ENCODE data around the gene FMN1. TPM values are rescaled to one million over a fixed set of nuclear protein-coding genes. Genes with fewer than 3 reads are reported as not detected.

The FMN1 gene
- total and polyA plus RNA-seq, 10 of the 15 experiments (the other 5 are each of a cell fraction or from before 2014, with no cell fraction given) = 0.05 to 0.16 (median 0.08) TPM; not detected in 4

DNA sequence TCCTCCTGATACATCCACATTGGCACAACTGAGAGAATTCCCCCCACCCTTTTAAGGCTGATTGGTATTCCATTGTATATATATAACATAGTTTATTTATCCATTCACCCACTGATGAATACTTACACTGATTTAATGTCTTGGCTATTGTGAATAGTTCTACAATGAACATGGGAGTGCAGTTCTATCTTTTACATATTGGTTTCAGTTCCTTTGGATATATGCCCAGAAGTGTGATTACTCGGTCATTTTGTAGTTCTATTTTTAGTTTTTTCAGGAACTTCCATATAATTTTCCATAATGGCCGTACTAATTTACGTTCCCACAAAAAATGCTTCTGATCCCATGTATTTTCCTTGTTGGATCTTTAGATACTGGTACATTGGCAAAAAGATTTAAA lies 135.3 kb downstream of the FMN1 start:
- SMC1A ChIA-PET (ENCODE audit: uncharacterized antibody, unreplicated experiment) = no interaction called here
- no peak overlapping the region for H3K9ac ChIP-seq (ENCODE audit: control insufficient read depth, insufficient read depth, low read length)
- no peak for FAIRE-seq
- no peaks in the 10 kb centered on the region for H4K20me1 ChIP-seq (ENCODE audit: control insufficient read depth, insufficient read depth)
- BruUV-seq (replicated peaks) = no TSS peak
- RAD21 ChIA-PET (ENCODE audit: unreplicated experiment) = no interaction called here
- CTCF ChIA-PET = no interaction called here
- H3K79me2 ChIP-seq (ENCODE audit: control insufficient read depth, insufficient read depth, low read length) = no peaks in the 10 kb centered on the region
- DNase-seq (ENCODE audit: low read depth, low spot score) = no peak
- H3K4me3 ChIP-seq = no peak overlapping the region
- 0% methylated on average over 3 of the region's 3 CpGs for WGBS (ENCODE audit: insufficient coverage, insufficient replicate concordance, low lambda C conversion rate, missing lambda C conversion rate)
- TF ChIP-seq WRNIP1 (IDR thresholded peaks at IDR 0.05; ENCODE audit: borderline replicate concordance, low read depth, low read length) (no peak), CREB1 (IDR thresholded peaks at IDR 0.05; ENCODE audit: low read depth) (no peak)
- H3K36me3 ChIP-seq (ENCODE audit: control insufficient read depth in 2 of 2, insufficient read depth in 2 of 2, low read length in 1 of 2) = no peaks in the 10 kb centered on the region
- H3K27me3 ChIP-seq (replicated peaks in 1 of 2; ENCODE audit: control insufficient read depth in 2 of 2, insufficient read depth in 2 of 2, low read length in 1 of 2) = peaks cover 1 to 3% of the 10 kb centered on the region in 2 experiments; a peak in 2 of 4 replicates
- H3K27ac ChIP-seq (ENCODE audit: control insufficient read depth, insufficient read depth) = no peak overlapping the region
- POLR2A ChIA-PET = no interaction called here
- H3K9me3 ChIP-seq (replicated peaks; ENCODE audit: control insufficient read depth, insufficient read depth, low read length) = no peaks in the 10 kb centered on the region
- H2AFZ ChIP-seq (ENCODE audit: control insufficient read depth, low read depth, low read length) = no peak overlapping the region
- in situ Hi-C loops (cut with MboI) (no loop called here), intact Hi-C loops (cut with micrococcal nuclease; ENCODE audit: unreplicated experiment) (no loop called here)
- no peaks in the 10 kb centered on the region for H3K4me1 ChIP-seq (ENCODE audit: control insufficient read depth, insufficient read depth, low read length)
- ATAC-seq = no peak
- H3K4me2 ChIP-seq (ENCODE audit: control insufficient read depth, insufficient read depth) = no peak overlapping the region

DNA sequence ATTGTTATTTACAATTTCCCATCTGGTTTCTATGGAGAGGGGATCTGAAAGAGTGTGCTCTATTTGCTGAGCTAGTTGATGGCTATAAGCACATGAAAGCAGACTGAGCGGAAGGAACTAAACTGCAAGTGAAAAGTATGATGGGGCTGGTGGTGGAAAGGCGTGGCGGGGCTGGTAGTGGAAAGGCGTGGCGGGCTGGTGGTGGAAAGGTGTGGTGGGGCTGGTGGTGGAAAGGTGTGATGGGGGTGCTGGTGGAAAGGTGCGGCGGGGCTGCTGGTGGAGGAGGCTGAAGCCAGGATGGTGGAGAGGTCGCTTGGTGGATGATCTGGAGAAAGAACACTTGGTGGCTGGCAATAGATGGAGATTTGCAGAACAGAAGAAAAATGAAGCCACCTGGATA lies 136.7 kb downstream of the FMN1 start:
- Histone ChIP-seq H3K9ac (ENCODE audit: control insufficient read depth, insufficient read depth, low read length) (no peak overlapping the region), H3K27ac (ENCODE audit: control insufficient read depth, insufficient read depth) (no peak overlapping the region), H3K27me3 (replicated peaks in 1 of 2; ENCODE audit: control insufficient read depth in 2 of 2, insufficient read depth in 2 of 2, low read length in 1 of 2) (no peaks in the 10 kb centered on the region; a peak in 2 of 4 replicates), H3K79me2 (ENCODE audit: control insufficient read depth, insufficient read depth, low read length) (no peaks in the 10 kb centered on the region), H3K4me3 (no peak overlapping the region), H3K36me3 (ENCODE audit: control insufficient read depth in 2 of 2, insufficient read depth in 2 of 2, low read length in 1 of 2) (no peaks in the 10 kb centered on the region), H4K20me1 (ENCODE audit: control insufficient read depth, insufficient read depth) (no peaks in the 10 kb centered on the region), H3K4me1 (ENCODE audit: control insufficient read depth, insufficient read depth, low read length) (no peaks in the 10 kb centered on the region), H3K4me2 (ENCODE audit: control insufficient read depth, insufficient read depth) (no peak overlapping the region), H2AFZ (ENCODE audit: control insufficient read depth, low read depth, low read length) (no peak overlapping the region), H3K9me3 (replicated peaks; ENCODE audit: control insufficient read depth, insufficient read depth, low read length) (no peaks in the 10 kb centered on the region)
- DNase-seq (ENCODE audit: low read depth, low spot score) (no peak), FAIRE-seq (no peak), ATAC-seq (no peak)
- TF ChIP-seq CEBPB (IDR thresholded peaks at IDR 0.05; ENCODE audit: borderline replicate concordance in 1 of 2, low read depth in 2 of 2, low read length in 2 of 2) (no peak), CBX5 (IDR thresholded peaks at IDR 0.05; ENCODE audit: low read depth) (no peak), SMAD1 (IDR thresholded peaks at IDR 0.05; ENCODE audit: low read depth, partially characterized antibody) (no peak), CREB1 (IDR thresholded peaks at IDR 0.05; ENCODE audit: low read depth) (no peak), NR2C1 (IDR thresholded peaks at IDR 0.05) (no peak), CHD1 (IDR thresholded peaks at IDR 0.05; ENCODE audit: low read depth, low read length) (no peak), FOXM1 (IDR thresholded peaks at IDR 0.05; ENCODE audit: low read depth, low read length) (no peak), NR2C2 (IDR thresholded peaks at IDR 0.05; ENCODE audit: borderline replicate concordance, control insufficient read depth, insufficient read length, low read depth) (no peak), FOXK2 (IDR thresholded peaks at IDR 0.05) (no peak), SUZ12 (IDR thresholded peaks at IDR 0.05; ENCODE audit: unreplicated experiment) (no peak)
- TF ChIP-seq, protein P1, sequence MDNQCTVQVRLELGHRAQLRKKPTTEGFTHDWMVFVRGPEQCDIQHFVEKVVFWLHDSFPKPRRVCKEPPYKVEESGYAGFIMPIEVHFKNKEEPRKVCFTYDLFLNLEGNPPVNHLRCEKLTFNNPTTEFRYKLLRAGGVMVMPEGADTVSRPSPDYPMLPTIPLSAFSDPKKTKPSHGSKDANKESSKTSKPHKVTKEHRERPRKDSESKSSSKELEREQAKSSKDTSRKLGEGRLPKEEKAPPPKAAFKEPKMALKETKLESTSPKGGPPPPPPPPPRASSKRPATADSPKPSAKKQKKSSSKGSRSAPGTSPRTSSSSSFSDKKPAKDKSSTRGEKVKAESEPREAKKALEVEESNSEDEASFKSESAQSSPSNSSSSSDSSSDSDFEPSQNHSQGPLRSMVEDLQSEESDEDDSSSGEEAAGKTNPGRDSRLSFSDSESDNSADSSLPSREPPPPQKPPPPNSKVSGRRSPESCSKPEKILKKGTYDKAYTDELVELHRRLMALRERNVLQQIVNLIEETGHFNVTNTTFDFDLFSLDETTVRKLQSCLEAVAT (IDR thresholded peaks at IDR 0.05) = no peak
- TF ChIP-seq, protein P2, sequence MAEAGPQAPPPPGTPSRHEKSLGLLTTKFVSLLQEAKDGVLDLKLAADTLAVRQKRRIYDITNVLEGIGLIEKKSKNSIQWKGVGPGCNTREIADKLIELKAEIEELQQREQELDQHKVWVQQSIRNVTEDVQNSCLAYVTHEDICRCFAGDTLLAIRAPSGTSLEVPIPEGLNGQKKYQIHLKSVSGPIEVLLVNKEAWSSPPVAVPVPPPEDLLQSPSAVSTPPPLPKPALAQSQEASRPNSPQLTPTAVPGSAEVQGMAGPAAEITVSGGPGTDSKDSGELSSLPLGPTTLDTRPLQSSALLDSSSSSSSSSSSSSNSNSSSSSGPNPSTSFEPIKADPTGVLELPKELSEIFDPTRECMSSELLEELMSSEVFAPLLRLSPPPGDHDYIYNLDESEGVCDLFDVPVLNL (IDR thresholded peaks at IDR 0.05; ENCODE audit: low read depth, low read length) = no peak
- ChIA-PET CTCF (no interaction called here), POLR2A (no interaction called here), RAD21 (ENCODE audit: unreplicated experiment) (no interaction called here), SMC1A (ENCODE audit: uncharacterized antibody, unreplicated experiment) (no interaction called here)
- 68% methylated on average over 8 of the region's 8 CpGs for WGBS (ENCODE audit: insufficient coverage, insufficient replicate concordance, low lambda C conversion rate, missing lambda C conversion rate)
- in situ Hi-C loops (cut with MboI) (no loop called here), intact Hi-C loops (cut with micrococcal nuclease; ENCODE audit: unreplicated experiment) (no loop called here)
- no TSS peak for BruUV-seq (replicated peaks)

All from GM12878 (cell line).